Mononuclear cell (primary cell): ENCODE results near the gene ZNF81. TPM values are rescaled to one million over a fixed set of nuclear protein-coding genes. Genes with fewer than 3 reads are reported as not detected.
"Not testable (repeated sequence)": the region's sequence is repeated elsewhere in the genome, so short reads cannot be mapped to it uniquely, and the experiment has no call there.

ENCODE experiments used
- H3K27me3 ChIP-seq: 2 replicates; pipeline ENCODE4 v1.6.0; 2011; ENCODE audit warnings: low read length, control low read depth; ENCODE audit not compliant: insufficient read depth
- H3K4me1 ChIP-seq: 2 replicates; pipeline ENCODE4 v1.5.1; 2011; ENCODE audit warnings: mild to moderate bottlenecking, low read length, control low read depth; ENCODE audit not compliant: insufficient read depth
- H3K4me3 ChIP-seq: 2 replicates; pipeline ENCODE4 v1.5.1; 2011; ENCODE audit warnings: mild to moderate bottlenecking, low read length, moderate library complexity
- H3K9me3 ChIP-seq: 2 replicates; pipeline ENCODE4 v1.5.1; 2011; ENCODE audit warnings: low read depth, mild to moderate bottlenecking, control low read depth, low read length
- total RNA-seq: library from RNA; depleted of rRNA; stranded (reverse); fragments of >200 nt; gene quantifications from one replicate; pipeline ENCODE4 v1.2.3, GENCODE V29; 2012

The ZNF81 gene
- total RNA-seq, 1 donor = 3.7 TPM

DNA sequence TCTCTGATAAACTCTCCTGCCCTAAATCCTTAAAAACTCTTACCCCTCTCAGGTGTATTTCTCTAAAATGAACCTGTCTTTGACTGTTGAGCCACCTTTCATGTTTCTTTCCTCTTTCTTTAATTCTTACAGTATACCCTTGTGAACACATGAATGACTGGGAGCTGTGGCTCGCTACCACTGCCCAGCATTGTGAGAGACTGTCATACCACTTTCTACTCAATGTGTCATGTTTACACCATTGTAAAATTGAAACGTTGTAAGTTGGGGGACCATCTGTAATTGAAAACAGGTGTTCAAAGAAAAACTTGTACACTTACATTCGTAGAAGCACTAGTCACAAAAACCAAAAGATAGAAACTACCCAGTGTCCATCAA is 100.2 kb downstream of the ZNF81 start:
- Histone ChIP-seq H3K9me3 (no peaks in the 10 kb centered on the region), H3K27me3 (no peaks in the 10 kb centered on the region), H3K4me1 (no peaks in the 10 kb centered on the region), H3K4me3 (no peak overlapping the region)

DNA sequence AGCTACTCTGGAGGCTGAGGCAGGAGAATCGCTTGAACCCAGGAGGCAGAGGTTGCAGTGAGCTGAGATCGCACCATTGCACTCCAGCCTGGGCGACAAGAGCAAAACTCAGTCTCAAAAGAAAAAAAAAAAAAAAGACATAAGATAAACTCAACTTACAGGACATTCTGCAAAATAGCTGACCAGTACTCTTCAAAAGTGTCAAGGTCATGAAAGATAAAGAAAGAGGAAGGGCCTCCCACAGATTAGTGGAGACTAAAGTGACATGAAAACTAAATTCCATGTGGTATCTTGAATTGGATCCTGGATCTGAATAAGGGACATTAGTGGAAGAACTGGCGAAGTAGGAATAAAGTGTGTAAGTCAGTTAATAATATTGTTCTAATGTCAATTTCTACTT is 103.7 kb downstream of the ZNF81 start:
- Histone ChIP-seq H3K4me3 (no peak overlapping the region), H3K9me3 (no peaks in the 10 kb centered on the region), H3K27me3 (no peaks in the 10 kb centered on the region), H3K4me1 (no peaks in the 10 kb centered on the region)

DNA sequence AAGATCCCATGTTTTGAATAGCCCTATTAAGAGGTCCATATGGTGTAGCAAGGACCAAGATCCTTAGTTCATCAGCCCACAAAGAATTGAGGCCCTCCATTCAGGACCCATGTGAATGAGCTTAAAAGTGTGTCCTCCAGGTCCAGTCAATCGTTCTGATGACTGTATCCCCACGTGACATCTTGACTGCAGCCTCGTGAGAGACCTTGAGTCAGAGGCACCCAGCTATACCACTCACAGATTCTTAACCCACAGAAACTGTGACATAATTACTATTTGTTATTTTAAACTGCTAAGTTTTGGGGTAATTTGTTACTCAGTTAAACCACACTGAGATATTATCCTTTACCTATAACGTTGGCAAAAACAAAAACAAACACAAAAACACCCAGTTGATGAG is 104.7 kb downstream of the ZNF81 start:
- Histone ChIP-seq H3K4me3 (no peak overlapping the region), H3K27me3 (no peaks in the 10 kb centered on the region), H3K9me3 (no peaks in the 10 kb centered on the region), H3K4me1 (no peaks in the 10 kb centered on the region)

DNA sequence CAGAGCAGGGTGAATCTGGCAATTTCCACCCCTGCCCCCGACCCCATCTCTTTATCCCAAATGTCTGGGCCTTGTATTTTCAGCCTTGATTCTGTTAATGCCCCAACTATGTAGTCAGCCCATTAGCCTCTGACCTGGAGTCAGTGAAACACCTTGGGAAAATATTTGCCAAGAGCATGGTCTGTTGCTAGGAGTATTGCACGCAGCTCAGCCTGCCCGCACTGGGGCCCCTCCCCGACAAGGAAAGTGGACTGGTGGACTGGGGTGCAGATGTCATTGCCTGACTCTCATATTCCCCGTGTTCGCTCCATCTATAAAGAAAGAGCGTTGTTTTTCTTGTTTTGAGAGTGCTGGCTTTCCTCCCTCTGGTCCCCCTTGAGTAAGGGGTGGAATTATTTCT is 118.6 kb downstream of the ZNF81 start:
- not testable (repeated sequence) for H3K4me3 ChIP-seq, H3K9me3 ChIP-seq, H3K27me3 ChIP-seq, H3K4me1 ChIP-seq

- H3K4me1 ChIP-seq = peaks cover 11% of the 10 kb centered on the region
- no peak overlapping the region for H3K4me3 ChIP-seq
- H3K9me3 ChIP-seq = no peaks in the 10 kb centered on the region
- H3K27me3 ChIP-seq = no peaks in the 10 kb centered on the region
These were observed 119.3 kb downstream of the ZNF81 start for GRCh38 chrX:47956016-47956415.

DNA sequence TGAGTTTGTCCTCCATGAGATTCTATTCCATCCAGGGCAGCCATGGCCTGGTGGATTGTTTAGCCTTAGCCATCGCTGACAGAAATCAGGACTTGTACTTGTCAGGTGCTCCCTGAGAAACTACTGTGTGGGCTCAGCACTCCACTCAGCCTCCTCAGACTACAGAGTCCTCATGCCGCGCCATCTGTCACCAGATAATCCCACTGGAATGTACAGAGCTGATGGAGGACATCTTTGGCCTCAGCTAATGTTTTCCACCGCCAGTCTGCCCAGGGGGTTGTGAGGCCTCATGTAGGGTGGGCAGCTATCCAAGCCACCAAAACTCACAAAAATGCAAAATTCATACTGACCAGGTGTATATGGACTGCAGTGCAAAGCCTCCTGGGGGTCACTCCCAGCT is 121.5 kb downstream of the ZNF81 start:
- not testable (repeated sequence) for H3K9me3 ChIP-seq, H3K27me3 ChIP-seq, H3K4me3 ChIP-seq
- peaks cover 11% of the 10 kb centered on the region for H3K4me1 ChIP-seq

DNA sequence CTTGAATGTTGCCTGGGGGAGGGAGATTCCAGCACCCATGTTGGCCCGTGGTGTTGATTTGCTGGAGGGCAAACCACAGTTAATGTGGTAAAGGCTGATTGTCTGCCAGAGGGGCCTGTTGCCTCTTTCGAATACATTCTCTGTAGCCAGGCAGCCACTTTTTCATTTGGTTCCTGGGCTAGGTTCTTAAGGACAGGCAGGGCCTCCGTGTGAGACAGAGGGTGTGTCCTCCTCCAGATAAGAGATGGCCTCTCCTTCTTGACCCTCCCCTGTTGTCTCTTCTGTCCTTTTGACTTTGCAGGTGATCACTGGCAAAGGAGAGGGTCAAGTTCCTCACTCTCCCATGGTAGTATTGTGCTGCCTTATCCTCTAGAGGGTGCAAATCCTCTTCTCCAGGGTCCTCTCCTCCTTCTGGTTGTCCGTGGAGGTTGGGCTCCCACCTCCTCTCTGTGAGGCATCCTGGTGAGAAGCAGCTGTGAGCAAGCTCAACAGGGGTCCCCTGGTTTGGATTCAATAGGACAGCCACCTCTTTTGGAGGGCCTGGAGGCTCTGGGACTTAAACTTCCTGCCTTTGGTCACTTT is 122.2 kb downstream of the ZNF81 start:
- H3K9me3 ChIP-seq = no peaks in the 10 kb centered on the region
- H3K27me3 ChIP-seq = no peaks in the 10 kb centered on the region
- no peak overlapping the region for H3K4me3 ChIP-seq
- H3K4me1 ChIP-seq = peaks cover 11% of the 10 kb centered on the region

DNA sequence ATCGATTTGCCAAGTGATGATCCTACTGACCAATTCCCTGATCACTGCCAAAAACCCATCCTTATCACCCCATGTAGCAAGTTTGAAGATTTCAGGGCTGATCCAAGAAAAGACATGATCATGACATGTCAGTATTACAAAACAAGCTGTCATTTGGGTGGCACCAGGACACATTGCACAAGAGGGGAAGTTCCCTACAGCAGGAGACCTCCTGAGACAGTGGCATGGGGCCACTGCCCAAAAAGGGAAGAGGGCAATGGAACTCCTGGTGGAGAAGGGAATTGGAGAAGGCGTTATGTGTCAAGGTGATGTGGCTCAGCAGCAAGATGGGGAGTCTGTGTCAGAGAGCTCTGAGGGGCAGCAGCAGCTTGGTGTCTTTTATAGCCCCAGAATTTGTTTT is 123.7 kb downstream of the ZNF81 start:
- peaks cover 11% of the 10 kb centered on the region for H3K4me1 ChIP-seq
- no peaks in the 10 kb centered on the region for H3K9me3 ChIP-seq
- H3K27me3 ChIP-seq = no peaks in the 10 kb centered on the region
- no peak overlapping the region for H3K4me3 ChIP-seq

DNA sequence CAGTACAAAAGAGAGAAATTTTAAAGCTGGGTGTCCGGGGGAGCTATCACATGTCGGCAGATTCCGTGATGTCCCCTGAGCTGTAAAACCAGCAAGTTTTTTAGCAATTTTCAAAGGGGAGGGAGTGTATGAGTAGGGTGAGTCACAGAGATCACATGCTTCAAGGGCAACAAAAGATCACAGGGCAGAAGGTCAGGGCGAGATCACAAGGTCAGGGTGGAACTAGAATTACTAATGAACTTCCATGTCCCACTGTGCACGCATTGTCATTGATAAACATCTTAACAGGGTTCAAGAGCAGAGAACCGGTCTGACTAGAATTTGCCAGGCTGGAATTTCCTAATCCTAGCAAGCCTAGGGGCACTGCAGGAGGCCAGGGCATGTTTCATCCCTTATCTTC is 125.1 kb downstream of the ZNF81 start:
- H3K4me1 ChIP-seq = peaks cover 11% of the 10 kb centered on the region
- not testable (repeated sequence) for H3K9me3 ChIP-seq, H3K4me3 ChIP-seq, H3K27me3 ChIP-seq

- not testable (repeated sequence) for H3K4me1 ChIP-seq
These were observed 128.8 kb downstream of the ZNF81 start for GRCh38 chrX:47965526-47965925.

More at GRCh38 chrX:47965526-47965925, 128.8 kb downstream of the ZNF81 start:
- not testable (repeated sequence) for H3K4me3 ChIP-seq, H3K27me3 ChIP-seq, H3K9me3 ChIP-seq

Other genes with a start within 250 kb of the ZNF81 start
- 0.21 TPM for gene SYN1, start 217.0 kb upstream of the ZNF81 start, total RNA-seq
- gene CFP, start 207.0 kb upstream of the ZNF81 start, total RNA-seq = 139 TPM
- 19.3 TPM for gene ELK1, start 186.3 kb upstream of the ZNF81 start, total RNA-seq
- gene UXT, start 177.7 kb upstream of the ZNF81 start, total RNA-seq = 176 TPM
- 4.6 TPM for gene ZNF182, start 167.1 kb downstream of the ZNF81 start, total RNA-seq
- not detected for gene SPACA5, start 170.1 kb downstream of the ZNF81 start, total RNA-seq
- 1.6 TPM for gene ZNF630, start 234.7 kb downstream of the ZNF81 start, total RNA-seq